ENCODE measurements around the gene NRAP. TPM values are rescaled to one million over a fixed set of nuclear protein-coding genes. Genes with fewer than 3 reads are reported as not detected.

Gene NRAP
- total RNA-seq, 1 donor from 2014 or later: not detected

DNA sequence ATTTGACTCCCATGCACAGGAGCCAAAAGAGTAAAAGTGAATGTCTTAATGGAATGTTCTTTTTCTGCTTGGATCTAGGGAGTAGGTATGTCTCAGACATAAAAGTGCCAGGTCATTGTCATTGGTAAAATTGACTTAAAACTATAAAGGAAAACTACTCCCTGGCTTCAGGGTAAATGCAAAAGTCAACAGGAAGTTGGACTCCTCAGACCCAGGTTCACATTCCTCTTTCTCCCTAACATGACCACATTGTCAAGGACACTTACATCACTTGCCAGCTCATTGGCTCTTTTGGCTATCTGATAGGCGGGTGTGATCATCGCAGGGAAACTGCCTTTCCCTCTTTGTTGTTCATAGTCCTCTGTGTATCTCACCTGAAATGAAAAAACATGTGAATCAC lies 13.7 kb downstream of the NRAP start:
- H3K36me3 Mint-ChIP-seq: no peaks in the 10 kb centered on the region
- no peak overlapping the region for H2AFZ ChIP-seq (replicated peaks)
- H3K9ac ChIP-seq: no peak overlapping the region
- no peak overlapping the region for H3K4me3 Mint-ChIP-seq
- H3K9me3 Mint-ChIP-seq: no peaks in the 10 kb centered on the region
- H3K4me3 ChIP-seq: no peak overlapping the region
- H4K20me1 ChIP-seq (ENCODE audit: low read depth): no peaks in the 10 kb centered on the region
- no peaks in the 10 kb centered on the region for H3K27me3 ChIP-seq
- H3K27ac ChIP-seq: no peak overlapping the region
- no peaks in the 10 kb centered on the region for H3K36me3 ChIP-seq
- peaks cover 4% of the 10 kb centered on the region for H3K4me1 Mint-ChIP-seq
- H3K27ac Mint-ChIP-seq: no peak overlapping the region
- H3K27me3 Mint-ChIP-seq (ENCODE audit: insufficient read depth, low read depth): peaks cover 10% of the 10 kb centered on the region
- H3K9me3 ChIP-seq (ENCODE audit: low read depth): no peaks in the 10 kb centered on the region
- no peak for DNase-seq (ENCODE audit: low spot score)
- no peaks in the 10 kb centered on the region for H3K79me2 ChIP-seq (ENCODE audit: low read depth)
- no peaks in the 10 kb centered on the region for H3F3A ChIP-seq (ENCODE audit: low read depth)
- H3K4me1 ChIP-seq: no peaks in the 10 kb centered on the region
- no peak overlapping the region for H3K4me2 ChIP-seq
- TF ChIP-seq EZH2 (IDR thresholded peaks at IDR 0.05) (no peak), EZH2phosphoT487 (IDR thresholded peaks at IDR 0.05) (no peak)
- TF ChIP-seq, protein P1, sequence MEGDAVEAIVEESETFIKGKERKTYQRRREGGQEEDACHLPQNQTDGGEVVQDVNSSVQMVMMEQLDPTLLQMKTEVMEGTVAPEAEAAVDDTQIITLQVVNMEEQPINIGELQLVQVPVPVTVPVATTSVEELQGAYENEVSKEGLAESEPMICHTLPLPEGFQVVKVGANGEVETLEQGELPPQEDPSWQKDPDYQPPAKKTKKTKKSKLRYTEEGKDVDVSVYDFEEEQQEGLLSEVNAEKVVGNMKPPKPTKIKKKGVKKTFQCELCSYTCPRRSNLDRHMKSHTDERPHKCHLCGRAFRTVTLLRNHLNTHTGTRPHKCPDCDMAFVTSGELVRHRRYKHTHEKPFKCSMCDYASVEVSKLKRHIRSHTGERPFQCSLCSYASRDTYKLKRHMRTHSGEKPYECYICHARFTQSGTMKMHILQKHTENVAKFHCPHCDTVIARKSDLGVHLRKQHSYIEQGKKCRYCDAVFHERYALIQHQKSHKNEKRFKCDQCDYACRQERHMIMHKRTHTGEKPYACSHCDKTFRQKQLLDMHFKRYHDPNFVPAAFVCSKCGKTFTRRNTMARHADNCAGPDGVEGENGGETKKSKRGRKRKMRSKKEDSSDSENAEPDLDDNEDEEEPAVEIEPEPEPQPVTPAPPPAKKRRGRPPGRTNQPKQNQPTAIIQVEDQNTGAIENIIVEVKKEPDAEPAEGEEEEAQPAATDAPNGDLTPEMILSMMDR (IDR thresholded peaks at IDR 0.05): no peak

DNA sequence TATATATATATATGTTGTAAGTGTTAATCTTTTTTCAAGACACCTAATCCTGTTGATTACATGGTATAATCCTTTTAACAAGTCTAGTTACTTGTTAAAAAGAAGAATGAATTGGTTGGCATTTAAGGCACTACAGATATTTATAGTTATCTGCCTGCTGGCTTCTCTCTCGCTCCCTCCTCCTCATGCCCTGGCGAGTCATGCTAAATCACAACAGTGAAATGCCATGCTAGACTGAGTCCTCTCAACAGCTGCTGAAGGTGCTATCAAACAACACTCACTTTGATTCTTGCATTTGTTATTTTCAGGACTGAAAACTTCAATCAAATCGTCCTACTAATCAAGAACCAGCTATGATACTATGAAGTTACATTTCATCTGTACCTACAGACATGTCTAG lies 15.4 kb downstream of the NRAP start:
- no peak overlapping the region for H3K4me2 ChIP-seq
- no peaks in the 10 kb centered on the region for H3K36me3 ChIP-seq
- H3K4me1 ChIP-seq: no peaks in the 10 kb centered on the region
- no peaks in the 10 kb centered on the region for H3K27me3 ChIP-seq
- no peak overlapping the region for H3K9ac ChIP-seq
- no peak overlapping the region for H3K4me3 ChIP-seq
- Mint-ChIP-seq H3K36me3 (no peaks in the 10 kb centered on the region), H3K4me3 (no peak overlapping the region), H3K4me1 (peaks cover 11% of the 10 kb centered on the region), H3K27ac (no peak overlapping the region), H3K27me3 (ENCODE audit: insufficient read depth, low read depth) (peaks cover 10% of the 10 kb centered on the region), H3K9me3 (no peaks in the 10 kb centered on the region)
- no peaks in the 10 kb centered on the region for H3F3A ChIP-seq (ENCODE audit: low read depth)
- no peaks in the 10 kb centered on the region for H4K20me1 ChIP-seq (ENCODE audit: low read depth)
- no peak overlapping the region for H3K27ac ChIP-seq
- TF ChIP-seq EZH2 (IDR thresholded peaks at IDR 0.05) (no peak), EZH2phosphoT487 (IDR thresholded peaks at IDR 0.05) (no peak)
- TF ChIP-seq, protein P1 (IDR thresholded peaks at IDR 0.05): no peak
- no peaks in the 10 kb centered on the region for H3K79me2 ChIP-seq (ENCODE audit: low read depth)
- DNase-seq (ENCODE audit: low spot score): no peak
- H2AFZ ChIP-seq (replicated peaks): no peak overlapping the region
- no peaks in the 10 kb centered on the region for H3K9me3 ChIP-seq (ENCODE audit: low read depth)

DNA sequence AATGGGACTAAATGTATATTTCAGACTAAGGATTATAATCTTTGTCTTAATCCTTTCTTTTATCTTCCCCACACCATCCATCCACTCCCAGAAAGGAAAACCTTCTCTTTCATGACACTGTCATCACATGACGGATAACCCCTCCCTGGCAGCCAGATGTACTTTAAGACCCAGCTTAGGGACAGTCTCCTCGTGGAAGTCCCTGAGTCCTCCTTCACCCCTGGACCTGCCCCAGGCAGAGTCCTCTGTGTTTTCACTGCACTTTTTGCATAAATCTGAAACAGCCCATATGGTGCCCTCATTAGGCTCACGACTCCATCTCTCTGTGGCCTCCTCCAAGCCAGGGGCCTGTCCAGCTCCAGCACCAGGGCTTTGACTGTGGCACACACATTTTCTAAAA lies 16.0 kb downstream of the NRAP start:
- Mint-ChIP-seq H3K4me1 (peaks cover 11% of the 10 kb centered on the region), H3K36me3 (no peaks in the 10 kb centered on the region), H3K9me3 (no peaks in the 10 kb centered on the region), H3K27ac (no peak overlapping the region), H3K4me3 (no peak overlapping the region), H3K27me3 (ENCODE audit: insufficient read depth, low read depth) (peaks cover 11% of the 10 kb centered on the region)
- Histone ChIP-seq H3F3A (ENCODE audit: low read depth) (no peaks in the 10 kb centered on the region), H3K79me2 (ENCODE audit: low read depth) (no peaks in the 10 kb centered on the region), H3K4me2 (no peak overlapping the region), H2AFZ (replicated peaks) (no peak overlapping the region), H3K4me3 (no peak overlapping the region), H3K9me3 (ENCODE audit: low read depth) (no peaks in the 10 kb centered on the region), H3K27me3 (no peaks in the 10 kb centered on the region), H3K4me1 (no peaks in the 10 kb centered on the region), H3K9ac (no peak overlapping the region), H3K27ac (no peak overlapping the region), H3K36me3 (no peaks in the 10 kb centered on the region), H4K20me1 (ENCODE audit: low read depth) (no peaks in the 10 kb centered on the region)
- no peak for DNase-seq (ENCODE audit: low spot score)
- TF ChIP-seq EZH2 (IDR thresholded peaks at IDR 0.05): no peak
- TF ChIP-seq EZH2phosphoT487 (IDR thresholded peaks at IDR 0.05): no peak
- TF ChIP-seq, protein P1 (IDR thresholded peaks at IDR 0.05): no peak
